ENCODE results near the gene RPH3AL.
"Not testable (repeated sequence)": the region's sequence is repeated elsewhere in the genome, so short reads cannot be mapped to it uniquely, and the experiment has no call there.

RPH3AL gene

GRCh38 chr17:202501-202951 is 150.1 kb downstream of the RPH3AL start:
- no peak for DNase-seq (ENCODE audit: low read depth in 2 of 2)

GRCh38 chr17:201736-202135 is 150.9 kb downstream of the RPH3AL start:
- not testable (repeated sequence) for DNase-seq (ENCODE audit: low read depth in 2 of 2)

- DNase-seq (ENCODE audit: low read depth in 2 of 2) = not testable (repeated sequence)
These were observed 151.3 kb downstream of the RPH3AL start for GRCh38 chr17:201257-201656.

GRCh38 chr17:200586-200985 is 152.0 kb downstream of the RPH3AL start:
- no peak for DNase-seq (ENCODE audit: low read depth in 2 of 2)

- no peak for DNase-seq (ENCODE audit: low read depth in 2 of 2)
These were observed 152.6 kb downstream of the RPH3AL start for GRCh38 chr17:199806-200545.

GRCh38 chr17:199191-199604 is 153.4 kb downstream of the RPH3AL start:
- DNase-seq (ENCODE audit: low read depth in 2 of 2) = no peak

- DNase-seq (ENCODE audit: low read depth in 2 of 2) = not testable (repeated sequence)
These were observed 154.4 kb downstream of the RPH3AL start for GRCh38 chr17:198225-198624.

GRCh38 chr17:197352-197751 is 155.3 kb downstream of the RPH3AL start:
- DNase-seq (ENCODE audit: low read depth in 2 of 2) = no peak

GRCh38 chr17:194828-195602 is 157.6 kb downstream of the RPH3AL start:
- no peak for DNase-seq (ENCODE audit: low read depth in 2 of 2)

- DNase-seq (ENCODE audit: low read depth in 2 of 2) = no peak
These were observed 158.5 kb downstream of the RPH3AL start for GRCh38 chr17:193841-194806.

GRCh38 chr17:193426-193810 is 159.2 kb downstream of the RPH3AL start:
- DNase-seq (ENCODE audit: low read depth in 2 of 2) = no peak

- DNase-seq (ENCODE audit: low read depth in 2 of 2) = no peak
These were observed 159.8 kb downstream of the RPH3AL start for GRCh38 chr17:192666-193425.

GRCh38 chr17:189444-189843 is 163.2 kb downstream of the RPH3AL start:
- DNase-seq (ENCODE audit: low read depth in 2 of 2) = no peak

GRCh38 chr17:187130-187529 is 165.5 kb downstream of the RPH3AL start:
- DNase-seq (ENCODE audit: low read depth in 2 of 2) = no peak

GRCh38 chr17:185445-186138 is 167.0 kb downstream of the RPH3AL start:
- peak; percentile 14 to 15 for DNase-seq (ENCODE audit: low read depth in 2 of 2)

- no peak for DNase-seq (ENCODE audit: low read depth in 2 of 2)
These were observed 169.6 kb downstream of the RPH3AL start for GRCh38 chr17:183021-183420.

GRCh38 chr17:182050-182751 is 170.4 kb downstream of the RPH3AL start:
- no peak for DNase-seq (ENCODE audit: low read depth in 2 of 2)

- DNase-seq (ENCODE audit: low read depth in 2 of 2) = no peak
These were observed 171.2 kb downstream of the RPH3AL start, which contains the start of gene DOC2B for GRCh38 chr17:181245-182049. DOC2B (minus strand) TSS chr17:181650; CDS start chr17:181479, 171 bp downstream.

Data from stimulated activated CD8-positive, alpha-beta memory T cell treated with anti-CD3 and anti-CD28 coated beads, Interleukin-2, amount 100 ng/mL, for 48 hours (primary cell).